Measurements from ENCODE around the gene S100B. TPM values are rescaled to one million over a fixed set of nuclear protein-coding genes. Genes with fewer than 3 reads are reported as not detected.

Gene S100B
- 1 to 10 TPM in 4 of 6 donors, not detected in 2; 1.8 to 4.5 (median 2.7) TPM for total RNA-seq

GRCh38 chr21:46604975-46605766 is at the start of gene S100B:
S100B (minus strand) TSS chr21:46605082; CDS start chr21:46602415, 2,667 bp downstream.
- TF ChIP-seq EP300 (IDR thresholded peaks at IDR 0.05) (no peak), POLR2A (IDR thresholded peaks at IDR 0.05) (no peak), POLR2AphosphoS5 (IDR thresholded peaks at IDR 0.05) (no peak), CTCF (IDR thresholded peaks at IDR 0.05) (no peak)
- DNase-seq (peak in 1 of 2 donors; percentile 65), ATAC-seq (ENCODE audit: low FRiP score in 2 of 2) (peak in 1 of 2 donors; percentile 34)
- WGBS, 2 donors = 72 to 74% methylated on average over 9 to 15 of the region's 15 CpGs
- H3K27me3 ChIP-seq = no peaks in the 10 kb centered on the region
- H3K36me3 ChIP-seq = no peaks in the 10 kb centered on the region
- no peak within 1 kb of the TSS for H3K4me3 ChIP-seq
- no peaks in the 10 kb centered on the region for H3K9me3 ChIP-seq
- H3K4me1 ChIP-seq = peaks cover 4 to 20% (median 17%) of the 10 kb centered on the region in 4 donors
- H3K27ac ChIP-seq = peak within 1 kb of the TSS in 2 of 4 donors; percentile 27 to 28

GRCh38 chr21:46651121-46651520 is 46.2 kb upstream of the S100B start:
- no peak overlapping the region for H3K4me3 ChIP-seq
- WGBS, 2 donors = 98 to 100% methylated on average over 4 to 7 of the region's 7 CpGs
- ATAC-seq (ENCODE audit: low FRiP score in 2 of 2) (peak in 1 of 2 donors; percentile 28), DNase-seq (peak in 1 of 2 donors; percentile 56)
- TF ChIP-seq POLR2A (IDR thresholded peaks at IDR 0.05) (no peak), POLR2AphosphoS5 (IDR thresholded peaks at IDR 0.05) (no peak), EP300 (IDR thresholded peaks at IDR 0.05) (no peak), CTCF (IDR thresholded peaks at IDR 0.05) (no peak)
- no peaks in the 10 kb centered on the region for H3K27me3 ChIP-seq
- no peak overlapping the region for H3K27ac ChIP-seq
- H3K36me3 ChIP-seq = peaks cover 39 to 97% (median 75%) of the 10 kb centered on the region in 4 donors
- no peaks in the 10 kb centered on the region for H3K4me1 ChIP-seq
- peaks cover 0 to 13% (median 3%) of the 10 kb centered on the region in 4 donors for H3K9me3 ChIP-seq

GRCh38 chr21:46650476-46651098 is 45.7 kb upstream of the S100B start:
- Histone ChIP-seq H3K27ac (no peak overlapping the region), H3K9me3 (peaks cover 0 to 11% (median 3%) of the 10 kb centered on the region in 4 donors), H3K36me3 (peaks cover 39 to 97% (median 80%) of the 10 kb centered on the region in 4 donors), H3K4me1 (no peaks in the 10 kb centered on the region), H3K27me3 (no peaks in the 10 kb centered on the region), H3K4me3 (no peak overlapping the region)
- DNase-seq = peak in 1 of 2 donors; percentile 60
- no peak for ATAC-seq (ENCODE audit: low FRiP score in 2 of 2)
- 86 to 94% methylated on average over 10 to 14 of the region's 14 CpGs for WGBS, 2 donors
- TF ChIP-seq CTCF (IDR thresholded peaks at IDR 0.05) (no peak), EP300 (IDR thresholded peaks at IDR 0.05) (no peak), POLR2AphosphoS5 (IDR thresholded peaks at IDR 0.05) (no peak), POLR2A (IDR thresholded peaks at IDR 0.05) (no peak)

GRCh38 chr21:46649356-46649755 is 44.5 kb upstream of the S100B start:
- Histone ChIP-seq H3K36me3 (peaks cover 36 to 97% (median 82%) of the 10 kb centered on the region in 4 donors), H3K4me1 (peaks cover 0 to under 1% (median 0%) of the 10 kb centered on the region in 4 donors), H3K27ac (no peak overlapping the region), H3K9me3 (no peaks in the 10 kb centered on the region), H3K4me3 (no peak overlapping the region), H3K27me3 (no peaks in the 10 kb centered on the region)
- TF ChIP-seq EP300 (IDR thresholded peaks at IDR 0.05) (no peak), POLR2AphosphoS5 (IDR thresholded peaks at IDR 0.05) (no peak), CTCF (IDR thresholded peaks at IDR 0.05) (no peak), POLR2A (IDR thresholded peaks at IDR 0.05) (no peak)
- peak in 1 of 2 donors; percentile 61 for DNase-seq
- ATAC-seq (ENCODE audit: low FRiP score in 2 of 2) = no peak
- 98% methylated on average over 16 to 19 of the region's 19 CpGs for WGBS, 2 donors
